Inferior parietal cortex (tissue), 1 donor: ENCODE measurements around the gene SLC30A3.
A peak's percentile ranks its signal among the peaks of the same experiment; 100 is the strongest.

Experiments
- DNase-seq: peaks from one replicate; pipeline ENCODE4 v3.0.0-alpha.2; 2016; ENCODE audit errors: extremely low spot score

SLC30A3 gene

DNA sequence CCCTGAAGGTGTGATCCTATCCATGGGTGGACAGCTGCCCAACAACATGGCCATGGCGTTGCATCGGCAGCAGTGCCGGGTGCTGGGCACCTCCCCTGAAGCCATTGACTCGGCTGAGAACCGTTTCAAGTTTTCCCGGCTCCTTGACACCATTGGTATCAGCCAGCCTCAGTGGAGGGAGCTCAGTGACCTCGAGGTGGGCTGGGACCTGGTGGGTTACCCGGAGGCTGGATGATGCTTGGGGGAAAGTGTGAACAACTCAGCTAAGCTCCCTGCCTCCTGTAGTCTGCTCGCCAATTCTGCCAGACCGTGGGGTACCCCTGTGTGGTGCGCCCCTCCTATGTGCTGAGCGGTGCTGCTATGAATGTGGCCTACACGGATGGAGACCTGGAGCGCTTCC, 29.5 kb downstream of the SLC30A3 start:
- no peak for DNase-seq

DNA sequence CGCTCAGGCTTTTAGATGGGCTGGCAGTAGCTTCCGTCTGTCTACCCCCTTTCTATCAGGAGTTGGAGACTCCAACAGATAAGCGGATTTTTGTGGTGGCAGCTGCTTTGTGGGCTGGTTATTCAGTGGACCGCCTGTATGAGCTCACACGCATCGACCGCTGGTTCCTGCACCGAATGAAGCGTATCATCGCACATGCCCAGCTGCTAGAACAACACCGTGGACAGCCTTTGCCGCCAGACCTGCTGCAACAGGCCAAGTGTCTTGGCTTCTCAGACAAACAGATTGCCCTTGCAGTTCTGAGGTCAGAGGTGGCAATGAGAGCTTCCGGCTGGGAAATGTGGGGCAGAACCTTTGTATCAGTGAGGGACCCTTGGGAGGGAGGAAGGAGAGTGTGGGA, 30.9 kb downstream of the SLC30A3 start:
- DNase-seq = no peak

DNA sequence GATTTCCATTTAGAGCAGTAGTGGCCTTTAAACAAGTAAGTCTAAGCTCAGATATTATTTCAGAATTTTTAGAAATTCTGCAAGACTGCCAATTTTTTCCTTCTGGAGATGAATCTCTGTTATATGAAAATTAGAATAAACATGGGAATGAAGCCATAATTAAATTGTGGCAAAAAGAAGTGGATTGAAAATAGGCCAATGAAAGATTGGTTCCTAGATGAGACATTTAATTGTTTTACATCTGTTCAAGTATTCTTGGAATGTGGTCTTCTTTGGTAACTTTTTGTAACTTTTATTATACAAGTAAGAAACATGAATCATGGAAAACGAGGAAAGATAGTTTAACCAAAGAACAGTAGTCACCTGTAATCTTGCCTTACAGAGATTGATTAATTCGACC, 35.3 kb downstream of the SLC30A3 start:
- DNase-seq = no peak

DNA sequence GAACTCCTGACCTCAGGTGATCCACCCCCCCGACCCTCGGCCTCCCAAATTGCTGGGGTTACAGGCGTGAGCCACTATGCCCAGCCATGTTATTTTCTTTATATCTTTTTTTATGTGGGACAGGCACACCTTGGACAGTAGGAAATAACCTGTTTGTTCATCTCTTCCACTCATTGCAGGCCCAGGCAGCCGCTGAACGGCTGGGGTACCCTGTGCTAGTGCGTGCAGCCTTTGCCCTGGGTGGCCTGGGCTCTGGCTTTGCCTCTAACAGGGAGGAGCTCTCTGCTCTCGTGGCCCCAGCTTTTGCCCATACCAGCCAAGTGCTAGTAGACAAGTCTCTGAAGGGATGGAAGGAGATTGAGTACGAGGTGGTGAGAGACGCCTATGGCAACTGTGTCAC, 37.3 kb downstream of the SLC30A3 start:
- DNase-seq = no peak

DNA sequence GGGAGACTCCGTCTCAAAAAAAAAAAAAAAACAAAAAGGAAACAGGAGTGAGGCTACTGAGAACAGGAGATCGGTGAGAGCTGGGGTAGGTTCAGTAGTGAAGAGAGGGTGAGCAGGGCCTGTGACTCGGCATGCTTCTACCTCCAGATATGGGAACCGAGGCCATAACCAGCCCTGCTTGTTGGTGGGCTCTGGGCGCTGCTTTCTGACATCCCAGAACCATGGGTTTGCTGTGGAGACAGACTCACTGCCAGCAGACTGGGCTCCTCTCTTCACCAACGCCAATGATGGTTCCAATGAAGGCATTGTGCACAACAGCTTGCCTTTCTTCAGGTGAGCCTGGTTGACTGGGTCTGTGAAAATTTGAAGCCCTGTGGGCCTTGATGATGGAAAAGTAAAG, 39.4 kb downstream of the SLC30A3 start:
- DNase-seq = no peak

DNA sequence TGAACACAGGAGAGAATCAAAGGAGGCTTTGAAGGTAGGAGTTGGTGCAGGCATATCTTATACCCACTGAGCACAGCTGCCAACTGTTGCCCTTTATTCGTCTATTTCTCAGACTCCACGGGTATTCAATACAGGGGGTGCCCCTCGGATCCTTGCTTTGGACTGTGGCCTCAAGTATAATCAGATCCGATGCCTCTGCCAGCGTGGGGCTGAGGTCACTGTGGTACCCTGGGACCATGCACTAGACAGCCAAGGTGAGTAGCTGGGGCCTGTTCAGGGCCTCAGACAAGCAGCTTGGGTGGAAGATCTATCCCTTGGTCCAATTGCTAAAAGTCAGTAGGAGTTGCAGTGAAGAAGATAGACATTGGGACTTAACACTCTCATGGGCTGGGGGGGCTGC, 40.4 kb downstream of the SLC30A3 start:
- DNase-seq = no peak

DNA sequence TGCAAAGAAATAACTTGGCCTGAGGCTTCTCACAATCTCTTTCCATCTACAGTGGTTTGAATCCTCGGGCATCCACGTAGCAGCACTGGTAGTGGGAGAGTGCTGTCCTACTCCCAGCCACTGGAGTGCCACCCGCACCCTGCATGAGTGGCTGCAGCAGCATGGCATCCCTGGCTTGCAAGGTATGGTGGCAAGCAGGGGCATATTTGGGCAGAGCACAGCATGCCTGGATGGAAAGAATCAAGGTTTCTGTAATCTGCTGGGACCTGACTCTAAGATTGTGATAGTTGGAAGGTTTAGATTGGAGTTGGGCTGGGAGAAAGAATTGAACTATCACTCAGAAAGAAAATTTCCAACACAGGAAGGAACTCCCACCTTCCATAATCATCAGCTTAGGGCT, 41.7 kb downstream of the SLC30A3 start:
- no peak for DNase-seq

DNA sequence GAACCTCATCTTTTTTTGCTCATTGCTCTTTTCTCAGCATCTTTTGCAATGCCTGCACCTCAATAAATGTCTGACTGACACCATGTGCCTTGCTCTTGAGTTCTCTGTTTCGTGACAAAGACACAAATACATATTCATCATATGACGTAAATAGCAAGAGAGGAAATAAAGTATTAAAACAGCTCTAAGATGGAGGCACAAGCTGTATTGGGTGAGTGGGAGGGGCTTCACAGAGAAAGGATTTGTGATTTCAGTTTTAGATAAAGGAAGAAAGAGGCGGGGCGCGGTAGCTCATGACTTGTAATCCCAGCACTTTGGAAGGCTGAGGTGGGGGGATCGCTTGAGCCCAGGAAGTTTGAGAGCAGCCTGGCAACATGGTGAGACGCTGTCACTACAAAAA, 42.8 kb downstream of the SLC30A3 start:
- DNase-seq = no peak

DNA sequence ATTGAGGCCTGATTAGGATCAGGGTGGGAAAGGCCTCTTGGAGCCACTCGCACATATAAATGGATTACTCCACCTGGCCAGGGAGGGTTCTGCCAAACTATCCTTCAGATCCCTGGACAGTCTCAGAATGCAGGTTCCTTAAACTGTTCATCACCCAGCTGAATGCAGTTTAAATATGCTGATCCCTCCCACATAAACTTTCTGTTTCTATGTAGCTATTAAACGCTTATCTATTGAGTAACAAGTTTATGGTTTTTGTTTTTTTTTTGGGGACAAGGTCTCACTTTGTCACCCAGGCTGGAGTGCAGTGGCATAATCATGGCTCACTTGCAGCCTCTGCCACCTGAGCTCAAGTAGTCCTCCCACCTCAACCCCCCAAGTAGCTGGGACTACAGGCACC, 43.8 kb downstream of the SLC30A3 start:
- no peak for DNase-seq

DNA sequence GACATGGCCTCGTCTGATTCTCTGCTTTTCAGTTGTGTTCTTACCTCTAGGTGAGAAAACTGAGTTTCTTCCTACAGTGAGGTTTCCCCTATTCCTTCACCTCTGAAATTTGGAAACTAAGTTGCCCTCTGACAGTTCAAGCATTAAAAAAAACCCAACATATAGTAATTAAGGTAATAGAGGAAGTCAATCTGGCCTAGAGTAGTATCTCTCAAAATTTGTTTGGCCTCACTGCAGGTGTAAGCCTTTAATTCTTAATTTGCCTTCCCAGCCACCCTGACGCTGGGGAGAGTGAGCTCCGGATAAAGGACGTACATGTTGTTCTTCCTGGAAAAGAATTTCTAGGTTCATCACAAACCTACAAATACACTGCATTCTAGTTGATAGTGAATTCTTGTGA, 44.2 kb downstream of the SLC30A3 start:
- no peak for DNase-seq

DNA sequence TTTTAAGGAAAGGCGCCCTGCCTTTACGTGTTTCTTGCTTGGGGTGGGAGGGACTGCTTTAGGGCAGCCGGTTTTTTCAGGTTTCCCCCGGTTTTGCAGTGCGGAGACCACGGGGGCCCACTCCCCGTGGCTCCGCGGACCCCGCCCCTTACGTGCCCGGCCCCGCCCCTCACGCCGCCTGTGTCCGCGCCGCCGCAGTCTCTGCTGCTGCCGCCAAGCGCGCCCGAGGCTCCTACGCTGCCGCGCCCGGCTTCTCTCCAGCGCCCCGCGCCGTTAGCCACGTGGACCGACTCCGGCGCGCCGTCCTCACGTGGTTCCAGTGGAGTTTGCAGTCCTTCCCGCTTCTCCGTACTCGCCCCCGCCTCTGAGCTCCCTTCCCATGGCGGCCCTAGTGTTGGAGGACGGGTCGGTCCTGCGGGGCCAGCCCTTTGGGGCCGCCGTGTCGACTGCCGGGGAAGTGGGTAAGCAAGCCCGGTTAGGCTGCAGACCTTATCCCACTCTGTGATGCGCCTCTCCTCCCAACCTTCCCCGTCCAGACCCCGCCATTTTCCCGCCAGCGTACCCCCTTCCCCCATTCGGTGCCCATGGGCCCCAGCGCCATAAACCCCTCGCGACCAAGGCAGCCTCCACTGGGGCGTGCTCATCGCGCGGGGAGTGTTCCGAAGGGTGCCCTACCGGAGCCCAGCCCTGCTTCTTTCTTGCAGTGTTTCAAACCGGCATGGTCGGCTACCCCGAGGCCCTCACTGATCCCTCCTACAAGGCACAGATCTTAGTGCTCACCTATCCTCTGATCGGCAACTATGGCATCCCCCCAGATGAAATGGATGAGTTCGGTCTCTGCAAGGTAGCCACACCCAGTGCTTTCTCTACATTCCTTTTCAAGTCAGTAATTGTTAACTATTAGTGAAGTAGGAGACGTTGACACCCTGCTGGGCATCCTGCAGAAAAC, 45.4 kb downstream of the SLC30A3 start, which contains the start of gene CAD:
CAD (plus strand) TSS at position 197 of the 949 bp plus-strand sequence; CDS start at position 380, 183 bp downstream.
- DNase-seq = peak; percentile 79

DNA sequence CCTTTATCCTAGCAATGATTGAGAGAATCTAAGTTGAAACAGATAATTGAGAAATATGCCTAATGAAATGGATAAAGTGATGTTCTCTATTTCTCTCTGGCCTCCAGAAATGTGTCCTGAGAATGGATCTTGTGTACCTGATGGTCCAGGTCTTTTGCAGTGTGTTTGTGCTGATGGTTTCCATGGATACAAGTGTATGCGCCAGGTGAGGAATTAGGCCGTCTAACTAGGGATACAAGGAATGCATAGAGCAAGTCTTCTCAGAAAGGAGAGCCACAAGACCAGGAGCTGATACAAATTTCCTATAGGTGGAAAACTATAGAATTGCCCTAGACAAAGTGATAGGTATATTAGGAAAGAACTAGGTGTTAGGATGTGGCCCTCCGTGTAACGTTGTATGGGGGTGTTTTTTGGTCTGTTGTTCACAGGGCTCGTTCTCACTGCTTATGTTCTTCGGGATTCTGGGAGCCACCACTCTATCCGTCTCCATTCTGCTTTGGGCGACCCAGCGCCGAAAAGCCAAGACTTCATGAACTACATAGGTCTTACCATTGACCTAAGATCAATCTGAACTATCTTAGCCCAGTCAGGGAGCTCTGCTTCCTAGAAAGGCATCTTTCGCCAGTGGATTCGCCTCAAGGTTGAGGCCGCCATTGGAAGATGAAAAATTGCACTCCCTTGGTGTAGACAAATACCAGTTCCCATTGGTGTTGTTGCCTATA, 46.3 kb downstream of the SLC30A3 start:
- DNase-seq = no peak

DNA sequence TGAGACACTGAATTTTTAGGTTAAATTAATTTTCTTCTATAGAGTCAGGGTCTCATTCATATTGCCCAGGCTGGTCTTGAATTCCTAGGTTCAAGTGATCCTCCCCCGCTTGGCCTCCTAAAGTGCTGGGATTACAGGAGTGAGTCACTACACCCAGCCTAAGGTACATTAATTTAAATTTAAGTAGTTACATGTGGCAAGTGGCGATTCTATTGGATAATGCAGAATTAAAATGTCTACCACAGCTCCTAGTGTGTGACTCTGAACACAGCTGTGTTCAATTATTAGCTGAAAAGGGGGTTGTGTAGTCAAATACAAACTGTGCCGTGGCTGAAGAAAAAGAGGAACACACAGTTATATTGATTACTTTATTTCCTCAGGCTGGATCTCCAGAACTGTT, 47.9 kb downstream of the SLC30A3 start:
- DNase-seq = no peak

DNA sequence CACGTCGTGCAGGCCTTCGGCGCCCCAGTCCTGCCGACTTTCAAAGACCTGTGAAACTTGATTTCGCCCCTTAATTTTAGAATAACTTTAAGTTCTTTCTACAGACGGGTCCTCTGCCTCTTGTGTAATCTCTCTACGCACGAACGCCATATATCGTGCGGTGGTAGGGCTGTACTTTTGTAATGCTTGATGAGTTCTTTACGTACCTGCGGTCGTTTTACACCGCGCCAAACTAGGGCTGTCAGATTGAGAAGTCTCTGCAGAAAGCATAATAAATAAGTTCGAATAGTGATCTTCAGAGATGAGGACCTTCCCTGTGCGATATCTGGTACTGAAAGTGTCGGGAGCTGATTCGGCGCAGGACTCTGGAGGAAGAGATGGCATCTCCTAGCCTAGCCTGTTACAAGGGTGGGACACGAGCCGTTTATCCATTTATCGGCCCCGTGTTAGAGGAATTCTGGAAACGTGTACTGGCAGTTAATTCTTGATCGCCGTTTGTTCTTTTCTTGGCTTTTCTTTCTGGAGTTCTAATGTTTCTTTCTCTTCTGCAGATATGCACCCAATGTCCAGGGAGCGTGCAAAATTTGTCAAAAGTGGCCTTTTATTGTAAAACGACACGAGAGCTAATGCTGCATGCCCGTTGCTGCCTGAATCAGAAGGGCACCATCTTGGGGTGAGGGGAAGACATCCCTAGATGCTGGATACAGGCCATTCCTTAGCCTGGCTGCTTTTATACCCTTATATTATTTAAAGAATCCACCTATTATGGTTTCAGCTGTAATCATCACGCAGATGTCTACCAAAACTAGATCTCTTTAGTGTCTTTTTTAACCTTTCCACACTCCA, 50.0 kb downstream of the SLC30A3 start:
- DNase-seq = no peak

DNA sequence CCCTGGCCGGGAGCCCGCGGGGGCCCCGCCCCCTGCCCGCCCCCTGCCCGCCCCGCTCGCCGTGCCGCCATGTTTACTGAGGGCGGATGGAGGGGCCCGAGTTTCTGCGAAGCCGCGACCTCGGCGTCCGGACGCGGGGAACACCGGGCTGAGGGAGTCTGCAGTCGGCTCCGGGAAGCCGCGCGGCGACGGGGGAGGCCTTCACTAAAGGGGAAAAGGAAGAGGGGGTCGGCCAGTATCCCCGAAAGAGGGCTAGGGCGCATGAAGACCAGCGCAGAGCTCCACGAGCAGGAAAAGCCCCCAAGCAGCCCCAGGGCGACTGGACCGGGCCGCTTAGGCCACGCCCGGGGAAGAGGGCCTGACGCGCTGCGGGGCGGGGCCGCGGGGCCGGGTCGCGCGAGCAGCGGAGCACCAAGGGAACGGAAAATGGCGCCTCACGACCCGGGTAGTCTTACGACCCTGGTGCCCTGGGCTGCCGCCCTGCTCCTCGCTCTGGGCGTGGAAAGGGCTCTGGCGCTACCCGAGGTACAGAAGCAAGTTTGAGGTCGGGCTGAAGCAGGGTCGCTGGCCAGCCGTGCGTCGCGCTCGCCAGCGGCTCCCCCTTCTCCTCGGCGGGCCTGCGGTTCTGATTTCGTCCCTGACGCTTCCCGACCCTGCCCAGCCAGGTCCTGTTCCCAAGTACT, 50.8 kb downstream of the SLC30A3 start, which contains the start of the genes ATRAID and SLC5A6:
ATRAID (plus strand) TSS at position 99 of the 683 bp plus-strand sequence; CDS start at position 427, 328 bp downstream.
SLC5A6 (minus strand) TSS at position 326 of the 683 bp plus-strand sequence. CDS start 4,618 bp downstream, outside the sequence.
- DNase-seq = peak; percentile 86

DNA sequence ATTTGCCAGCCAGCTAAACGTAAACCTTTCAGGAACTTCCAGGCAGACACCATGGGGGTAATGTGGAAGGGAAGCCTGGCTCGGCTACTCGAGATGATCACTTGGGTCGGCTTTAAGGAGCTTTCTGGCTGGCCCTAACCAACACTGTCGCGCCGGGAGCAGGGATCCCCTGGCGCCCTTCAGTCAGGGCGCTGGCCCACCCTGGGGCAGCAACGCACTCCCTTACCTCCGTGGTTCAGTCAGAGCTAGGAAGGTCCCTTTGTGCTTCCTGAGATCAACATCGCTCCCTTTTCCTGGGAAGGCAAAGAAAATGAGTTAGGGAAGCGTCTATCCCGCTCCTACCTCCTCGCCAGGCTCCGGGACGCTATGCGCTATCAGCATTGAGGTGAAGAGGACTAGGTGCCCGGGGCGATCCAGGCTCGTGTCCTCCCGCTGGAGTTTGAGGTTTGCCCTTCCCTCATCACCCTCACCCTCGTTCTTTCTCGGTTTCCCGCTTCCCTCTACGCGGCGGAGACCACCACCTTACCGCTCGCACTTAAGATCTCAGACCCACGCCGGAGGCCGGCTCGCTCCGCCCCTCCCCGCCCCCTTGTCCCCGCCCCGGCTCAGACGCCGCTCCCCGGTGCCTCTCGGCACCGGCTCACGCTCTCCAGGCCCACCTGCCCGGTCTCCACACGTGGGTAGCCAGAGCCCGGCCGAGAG, 51.5 kb downstream of the SLC30A3 start:
- peak; percentile 16 for DNase-seq

DNA sequence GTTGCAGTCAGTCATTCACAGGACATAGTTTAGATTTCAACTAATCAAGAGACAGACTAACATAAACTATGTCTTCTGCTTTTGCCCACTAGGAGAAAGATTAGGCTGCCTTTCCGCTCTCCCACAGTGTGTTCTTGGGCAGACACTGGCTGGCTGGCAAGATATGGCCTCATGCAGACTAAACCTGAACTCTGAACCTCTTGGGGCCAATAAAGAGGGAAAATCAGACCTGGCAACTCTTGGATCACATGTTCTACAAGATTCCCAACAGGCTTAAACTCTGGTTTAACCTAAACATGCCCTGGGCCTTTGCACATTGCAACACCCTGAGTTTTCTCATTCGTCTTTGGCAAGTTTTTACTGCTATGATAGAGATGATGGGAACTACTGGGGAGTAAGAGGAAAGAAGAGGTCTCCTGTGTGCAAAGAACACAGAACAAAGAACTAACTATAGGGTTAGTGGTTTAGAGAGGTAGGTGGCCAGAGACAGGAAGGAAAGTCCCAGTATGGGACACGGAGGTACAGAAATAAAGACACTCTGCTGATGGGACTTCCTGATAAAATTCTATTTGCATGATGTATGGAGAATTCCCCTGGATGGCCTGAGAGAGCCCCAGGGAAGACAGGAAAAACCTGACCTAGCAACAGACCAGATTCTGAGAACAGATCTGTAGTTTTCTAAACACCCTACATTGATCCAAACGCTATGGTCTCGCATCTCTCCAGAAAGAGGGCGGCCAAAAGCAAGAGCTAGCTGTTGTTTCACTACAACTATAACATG, 53.0 kb downstream of the SLC30A3 start:
- no peak for DNase-seq

DNA sequence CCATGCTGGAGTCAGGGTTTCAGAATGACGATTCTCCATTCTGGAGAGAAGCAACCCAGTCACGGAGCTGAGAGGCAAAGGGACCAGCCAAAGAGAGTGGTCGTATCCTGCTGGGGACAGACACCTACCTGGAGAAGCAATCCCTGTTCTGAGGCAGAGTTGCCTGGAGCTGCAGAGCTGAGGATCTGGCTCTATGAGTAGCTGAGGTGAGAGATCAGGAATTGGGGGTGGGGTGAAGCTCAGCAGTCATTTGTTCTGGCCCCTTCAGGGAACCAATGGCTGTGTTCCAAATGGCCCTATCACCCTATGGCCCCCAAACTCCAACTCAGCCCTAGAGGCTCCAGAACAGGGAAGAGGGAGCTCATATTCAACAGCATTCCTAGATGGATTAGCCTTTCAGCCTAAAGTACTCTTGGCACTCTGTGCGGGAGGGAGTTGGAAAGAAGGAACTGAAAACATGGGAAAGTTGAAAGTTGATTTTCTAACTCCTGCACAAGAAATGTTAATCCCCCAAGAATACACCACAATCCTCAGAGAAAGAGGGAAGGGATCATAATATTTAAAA, 54.3 kb downstream of the SLC30A3 start:
- DNase-seq = no peak

DNA sequence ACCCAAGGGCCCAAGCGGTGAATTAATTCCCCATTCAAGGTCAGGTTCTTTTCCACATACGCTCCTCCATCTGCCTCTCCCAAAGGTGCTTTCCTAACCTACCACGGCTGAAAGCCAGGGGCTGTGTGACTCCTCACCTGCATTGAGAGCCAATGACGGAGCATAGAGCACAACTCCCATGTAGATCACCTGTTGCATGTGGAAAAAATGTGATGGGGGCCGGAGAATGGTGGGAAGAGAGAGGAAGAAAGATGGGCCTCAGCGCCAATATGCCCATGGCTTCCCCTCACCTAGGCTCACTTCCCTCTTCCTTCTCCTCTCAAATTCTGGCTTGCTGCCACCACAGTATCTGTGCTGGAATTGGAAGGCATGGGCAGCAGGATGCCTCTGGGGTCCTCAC, 56.5 kb downstream of the SLC30A3 start:
- no peak for DNase-seq
